ENCODE data around the gene LRRC2.

DNA sequence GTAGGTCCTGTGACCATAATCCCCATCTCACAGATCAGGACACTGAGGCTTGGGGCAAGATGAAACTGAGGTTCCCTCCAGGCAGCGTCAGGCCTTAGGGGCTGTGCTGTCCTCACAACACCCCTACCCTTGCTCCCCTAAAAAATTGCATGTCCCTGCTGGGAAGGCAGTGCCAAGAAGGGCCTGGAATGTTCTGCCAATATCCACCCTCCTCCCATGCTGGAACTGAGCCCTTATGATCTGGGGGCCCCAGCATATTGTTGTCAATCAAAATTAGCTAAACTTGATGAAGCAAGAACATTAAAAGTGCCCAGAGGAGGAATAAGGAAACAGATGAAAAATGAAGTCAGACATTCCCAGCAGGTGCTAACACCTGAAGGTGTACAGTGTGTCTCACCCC is 81.7 kb downstream of the LRRC2 start:
- TF ChIP-seq, protein P1, sequence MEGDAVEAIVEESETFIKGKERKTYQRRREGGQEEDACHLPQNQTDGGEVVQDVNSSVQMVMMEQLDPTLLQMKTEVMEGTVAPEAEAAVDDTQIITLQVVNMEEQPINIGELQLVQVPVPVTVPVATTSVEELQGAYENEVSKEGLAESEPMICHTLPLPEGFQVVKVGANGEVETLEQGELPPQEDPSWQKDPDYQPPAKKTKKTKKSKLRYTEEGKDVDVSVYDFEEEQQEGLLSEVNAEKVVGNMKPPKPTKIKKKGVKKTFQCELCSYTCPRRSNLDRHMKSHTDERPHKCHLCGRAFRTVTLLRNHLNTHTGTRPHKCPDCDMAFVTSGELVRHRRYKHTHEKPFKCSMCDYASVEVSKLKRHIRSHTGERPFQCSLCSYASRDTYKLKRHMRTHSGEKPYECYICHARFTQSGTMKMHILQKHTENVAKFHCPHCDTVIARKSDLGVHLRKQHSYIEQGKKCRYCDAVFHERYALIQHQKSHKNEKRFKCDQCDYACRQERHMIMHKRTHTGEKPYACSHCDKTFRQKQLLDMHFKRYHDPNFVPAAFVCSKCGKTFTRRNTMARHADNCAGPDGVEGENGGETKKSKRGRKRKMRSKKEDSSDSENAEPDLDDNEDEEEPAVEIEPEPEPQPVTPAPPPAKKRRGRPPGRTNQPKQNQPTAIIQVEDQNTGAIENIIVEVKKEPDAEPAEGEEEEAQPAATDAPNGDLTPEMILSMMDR (IDR thresholded peaks at IDR 0.05): no peak
- TF ChIP-seq, protein P2, sequence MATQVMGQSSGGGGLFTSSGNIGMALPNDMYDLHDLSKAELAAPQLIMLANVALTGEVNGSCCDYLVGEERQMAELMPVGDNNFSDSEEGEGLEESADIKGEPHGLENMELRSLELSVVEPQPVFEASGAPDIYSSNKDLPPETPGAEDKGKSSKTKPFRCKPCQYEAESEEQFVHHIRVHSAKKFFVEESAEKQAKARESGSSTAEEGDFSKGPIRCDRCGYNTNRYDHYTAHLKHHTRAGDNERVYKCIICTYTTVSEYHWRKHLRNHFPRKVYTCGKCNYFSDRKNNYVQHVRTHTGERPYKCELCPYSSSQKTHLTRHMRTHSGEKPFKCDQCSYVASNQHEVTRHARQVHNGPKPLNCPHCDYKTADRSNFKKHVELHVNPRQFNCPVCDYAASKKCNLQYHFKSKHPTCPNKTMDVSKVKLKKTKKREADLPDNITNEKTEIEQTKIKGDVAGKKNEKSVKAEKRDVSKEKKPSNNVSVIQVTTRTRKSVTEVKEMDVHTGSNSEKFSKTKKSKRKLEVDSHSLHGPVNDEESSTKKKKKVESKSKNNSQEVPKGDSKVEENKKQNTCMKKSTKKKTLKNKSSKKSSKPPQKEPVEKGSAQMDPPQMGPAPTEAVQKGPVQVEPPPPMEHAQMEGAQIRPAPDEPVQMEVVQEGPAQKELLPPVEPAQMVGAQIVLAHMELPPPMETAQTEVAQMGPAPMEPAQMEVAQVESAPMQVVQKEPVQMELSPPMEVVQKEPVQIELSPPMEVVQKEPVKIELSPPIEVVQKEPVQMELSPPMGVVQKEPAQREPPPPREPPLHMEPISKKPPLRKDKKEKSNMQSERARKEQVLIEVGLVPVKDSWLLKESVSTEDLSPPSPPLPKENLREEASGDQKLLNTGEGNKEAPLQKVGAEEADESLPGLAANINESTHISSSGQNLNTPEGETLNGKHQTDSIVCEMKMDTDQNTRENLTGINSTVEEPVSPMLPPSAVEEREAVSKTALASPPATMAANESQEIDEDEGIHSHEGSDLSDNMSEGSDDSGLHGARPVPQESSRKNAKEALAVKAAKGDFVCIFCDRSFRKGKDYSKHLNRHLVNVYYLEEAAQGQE (IDR thresholded peaks at IDR 0.05; ENCODE audit: insufficient read depth in 1 of 2, low read depth in 2 of 2, low read length in 1 of 2): no peak
- no peak for TF ChIP-seq POLR2AphosphoS5 (IDR thresholded peaks at IDR 0.05; ENCODE audit: low read depth, low read length)
- no peak for TF ChIP-seq SIN3A (IDR thresholded peaks at IDR 0.05; ENCODE audit: borderline replicate concordance, insufficient read depth, low read depth, low read length)
- no peak for TF ChIP-seq TCF7L2 (IDR thresholded peaks at IDR 0.05; ENCODE audit: low read depth, low read length)

Data from Panc1 (cell line).